H9 (cell line): ENCODE measurements around the gene RASSF7. TPM values are rescaled to one million over a fixed set of nuclear protein-coding genes. Genes with fewer than 3 reads are reported as not detected.

Experiments used
- DNase-seq: peaks from one replicate; pipeline ENCODE4 v3.0.0-alpha.2; 2017
- H2AFZ ChIP-seq: one replicate; pipeline ENCODE4 v1.6.1; 2013; ENCODE audit warnings: mild to moderate bottlenecking, low read length, control low read depth, moderate library complexity
- H2AK5ac ChIP-seq: 2 replicates; pipeline ENCODE4 v1.6.1; 2013; ENCODE audit warnings: low read length, control low read depth, mixed read lengths; ENCODE audit not compliant: insufficient read length
- H2BK120ac ChIP-seq: one replicate; pipeline ENCODE4 v1.6.1; 2013; ENCODE audit warnings: low read depth, mild to moderate bottlenecking, low read length, control low read depth, inconsistent platforms; ENCODE audit not compliant: poor library complexity, severe bottlenecking
- H2BK12ac ChIP-seq: 2 replicates; pipeline ENCODE4 v1.6.1; 2013; ENCODE audit warnings: low read length, control low read depth, mixed read lengths, low read depth; ENCODE audit not compliant: insufficient read length
- H2BK15ac ChIP-seq: 2 replicates; pipeline ENCODE4 v1.6.1; 2013; ENCODE audit warnings: low read depth, low read length, control low read depth
- H2BK20ac ChIP-seq: one replicate; pipeline ENCODE4 v1.6.1; 2013; ENCODE audit warnings: low read depth, mild to moderate bottlenecking, low read length, control low read depth, inconsistent platforms; ENCODE audit not compliant: poor library complexity, severe bottlenecking
- H2BK5ac ChIP-seq: 2 replicates; pipeline ENCODE4 v1.6.1; 2013; ENCODE audit warnings: low read length, control low read depth, mixed read lengths; ENCODE audit not compliant: insufficient read length
- H3K14ac ChIP-seq: 2 replicates; pipeline ENCODE4 v1.6.1; 2013; ENCODE audit warnings: low read length, control low read depth; ENCODE audit not compliant: insufficient read depth
- H3K18ac ChIP-seq: 2 replicates; pipeline ENCODE4 v1.6.1; 2013; ENCODE audit warnings: low read depth, mild to moderate bottlenecking, mixed read lengths, low read length, control low read depth; ENCODE audit not compliant: insufficient read length
- H3K23ac ChIP-seq: 2 replicates; pipeline ENCODE4 v1.6.1; 2013; ENCODE audit warnings: low read length, control low read depth, mixed read lengths, low read depth; ENCODE audit not compliant: insufficient read length
- H3K23me2 ChIP-seq: 2 replicates; pipeline ENCODE4 v1.6.1; 2013; ENCODE audit warnings: low read depth, mild to moderate bottlenecking, mixed read lengths, low read length, control low read depth; ENCODE audit not compliant: insufficient read length, poor library complexity, severe bottlenecking
- H3K27ac ChIP-seq: 2 replicates; pipeline ENCODE4 v1.5.1; 2013; ENCODE audit warnings: low read length, control low read depth, mixed read lengths, low read depth; ENCODE audit not compliant: insufficient read length
- H3K27me3 ChIP-seq: 2 replicates; pipeline ENCODE4 v1.6.1; 2013; ENCODE audit warnings: low read length, control low read depth, inconsistent platforms; ENCODE audit not compliant: insufficient read depth
- H3K4ac ChIP-seq: 2 replicates; pipeline ENCODE4 v1.6.1; 2013; ENCODE audit warnings: low read depth, mild to moderate bottlenecking, control low read depth, inconsistent platforms, low read length, moderate library complexity
- H3K4me1 ChIP-seq: 2 replicates; pipeline ENCODE4 v1.6.1; 2013; ENCODE audit warnings: low read length, control low read depth, inconsistent platforms; ENCODE audit not compliant: insufficient read depth
- H3K4me2 ChIP-seq: 2 replicates; pipeline ENCODE4 v1.6.1; 2013; ENCODE audit warnings: low read length, control low read depth, mixed read lengths; ENCODE audit not compliant: insufficient read length, insufficient read depth
- H3K56ac ChIP-seq: 2 replicates; pipeline ENCODE4 v1.6.1; 2013; ENCODE audit warnings: low read depth, mild to moderate bottlenecking, mixed read lengths, low read length, control low read depth; ENCODE audit not compliant: insufficient read length
- H3K79me1 ChIP-seq: 2 replicates; pipeline ENCODE4 v1.6.1; 2013; ENCODE audit warnings: low read depth, mild to moderate bottlenecking, moderate library complexity, low read length, control low read depth, inconsistent platforms; ENCODE audit not compliant: insufficient read depth, poor library complexity, severe bottlenecking
- H3K79me2 ChIP-seq: 2 replicates; pipeline ENCODE4 v1.6.1; 2013; ENCODE audit warnings: low read length, control low read depth, inconsistent platforms; ENCODE audit not compliant: insufficient read depth
- H3K9ac ChIP-seq: 2 replicates; pipeline ENCODE4 v1.6.1; 2013; ENCODE audit warnings: low read length, control low read depth, mixed read lengths; ENCODE audit not compliant: insufficient read length; ENCODE audit errors: extremely low read depth
- H3K9me3 ChIP-seq: one replicate; pipeline ENCODE4 v1.6.1; 2013; ENCODE audit warnings: low read depth, low read length, inconsistent platforms; ENCODE audit not compliant: control insufficient read depth
- H3T11ph ChIP-seq: one replicate; pipeline ENCODE4 v1.6.1; 2013; ENCODE audit warnings: mild to moderate bottlenecking, low read length, control low read depth, inconsistent platforms
- H4K20me1 ChIP-seq: one replicate; pipeline ENCODE4 v1.6.1; 2013; ENCODE audit not compliant: control insufficient read depth, insufficient read length, insufficient read depth
- H4K5ac ChIP-seq: 2 replicates; pipeline ENCODE4 v1.6.1; 2013; ENCODE audit warnings: low read depth, mild to moderate bottlenecking, mixed read lengths, low read length, control low read depth; ENCODE audit not compliant: insufficient read length
- H4K8ac ChIP-seq: replicated peaks from 2 replicates; pipeline ENCODE4 v1.6.1; 2013; ENCODE audit warnings: low read length, control low read depth, mixed read lengths, low read depth; ENCODE audit not compliant: insufficient read length
- H4K91ac ChIP-seq: 2 replicates; pipeline ENCODE4 v1.6.1; 2013; ENCODE audit warnings: low read depth, mild to moderate bottlenecking, moderate library complexity, mixed read lengths, low read length, control low read depth; ENCODE audit not compliant: insufficient read length
- H3K27ac Mint-ChIP-seq, 3 experiments: 2 replicates in 2 of 3; 3 replicates in 1 of 3; pipeline ENCODE4 v1.8.0; 2020 to 2021; ENCODE audit warnings: mixed read lengths in 3 of 3, mild to moderate bottlenecking in 1 of 3, moderate library complexity in 1 of 3
- H3K27me3 Mint-ChIP-seq: 2 replicates; pipeline ENCODE4 v1.8.0; 2021; ENCODE audit warnings: low read depth, mild to moderate bottlenecking, moderate library complexity, mixed read lengths
- H3K36me3 Mint-ChIP-seq, 3 experiments: 2 replicates in 2 of 3; 3 replicates in 1 of 3; pipeline ENCODE4 v1.8.0; 2020 to 2021; ENCODE audit warnings: low read depth in 3 of 3, mixed read lengths in 3 of 3; ENCODE audit not compliant: insufficient read depth in 1 of 3
- H3K4me1 Mint-ChIP-seq, 2 experiments: 2 replicates each; pipeline ENCODE4 v1.8.0; 2020; ENCODE audit warnings: mixed read lengths in 2 of 2
- H3K4me3 Mint-ChIP-seq, 2 experiments: 2 replicates in 1 of 2; 3 replicates in 1 of 2; pipeline ENCODE4 v1.8.0; 2020 to 2021; ENCODE audit warnings: mild to moderate bottlenecking in 2 of 2, mixed read lengths in 2 of 2, moderate library complexity in 1 of 2
- H3K9me3 Mint-ChIP-seq, 2 experiments: 2 replicates in 1 of 2; 3 replicates in 1 of 2; pipeline ENCODE4 v1.8.0; 2020; ENCODE audit warnings: mild to moderate bottlenecking in 2 of 2, mixed read lengths in 2 of 2, moderate library complexity in 1 of 2
- WGBS: extraction: QIAGEN DNeasy Blood & Tissue Kit; methylation state at CpG from one replicate; pipeline ENCODE4 v1.1.7; 2013; ENCODE audit warnings: missing lambda C conversion rate, low lambda C conversion rate, mixed read lengths; ENCODE audit not compliant: insufficient read length; ENCODE audit errors: extremely low coverage; 5-methylcytosine and 5-hydroxymethylcytosine counted together
- total RNA-seq: library from RNA; stranded (reverse); gene quantifications from 2 replicates; pipeline ENCODE4 v1.2.1, GENCODE V29; 2021
- TF ChIP-seq, protein P1 (sequence below): fragments of 200-600 bp; sonication (generic); conservative IDR thresholded peaks from 3 replicates; pipeline ENCODE4 v1.8.0; 2021; ENCODE audit warnings: antibody characterized with exemption, mild to moderate bottlenecking

The RASSF7 gene
- total RNA-seq, 1 experiment from 2014 or later, result 26.3 TPM

DNA sequence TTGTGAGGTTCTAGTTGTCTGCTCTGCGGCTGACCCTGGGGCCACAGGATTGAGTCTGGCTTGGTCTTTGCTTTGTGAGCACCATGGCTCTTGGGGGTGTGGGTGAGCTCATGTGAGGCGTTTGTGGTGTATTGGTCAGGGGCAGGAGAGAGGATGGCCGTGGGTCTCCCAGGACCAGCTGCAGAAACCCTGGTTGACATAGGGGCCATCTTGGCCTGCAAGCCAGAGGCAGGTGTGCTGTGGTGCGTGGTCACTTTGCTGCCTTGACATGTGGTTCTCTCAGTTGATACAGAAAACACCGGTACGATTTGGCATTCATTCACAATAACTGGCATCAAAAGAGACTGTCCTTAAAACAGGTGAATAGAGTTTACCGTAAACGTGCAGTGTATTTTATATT is 26.8 kb downstream of the RASSF7 start:
- H3K36me3 Mint-ChIP-seq, result peaks cover 44 to 81% (median 76%) of the 10 kb centered on the region in 3 experiments
- peaks cover 7% of the 10 kb centered on the region for H3K79me1 ChIP-seq

More for the DNA sequence above, 26.8 kb downstream of the RASSF7 start:
- Mint-ChIP-seq H3K4me1 (no peaks in the 10 kb centered on the region), H3K9me3 (no peaks in the 10 kb centered on the region), H3K4me3 (no peak overlapping the region), H3K27ac (peak overlapping the region in 1 of 3 experiments; percentile 61; a peak in 1 of 7 replicates), H3K27me3 (no peaks in the 10 kb centered on the region)
- H3T11ph ChIP-seq, result no peak overlapping the region
- WGBS, result no CpG with 5 or more reads among the region's 8 CpGs
- H3K23me2 ChIP-seq, result no peaks in the 10 kb centered on the region
- H3K79me2 ChIP-seq, result no peaks in the 10 kb centered on the region; the same call in 1 of the 2 replicates
- no peak overlapping the region for H2BK20ac ChIP-seq
- H3K56ac ChIP-seq, result no peak overlapping the region
- H3K9ac ChIP-seq, result no peak overlapping the region
- H3K4ac ChIP-seq, result no peak overlapping the region
- no peak overlapping the region for H4K91ac ChIP-seq
- no peak overlapping the region for H2AFZ ChIP-seq
- H3K4me2 ChIP-seq, result no peak overlapping the region
- TF ChIP-seq, protein P1, sequence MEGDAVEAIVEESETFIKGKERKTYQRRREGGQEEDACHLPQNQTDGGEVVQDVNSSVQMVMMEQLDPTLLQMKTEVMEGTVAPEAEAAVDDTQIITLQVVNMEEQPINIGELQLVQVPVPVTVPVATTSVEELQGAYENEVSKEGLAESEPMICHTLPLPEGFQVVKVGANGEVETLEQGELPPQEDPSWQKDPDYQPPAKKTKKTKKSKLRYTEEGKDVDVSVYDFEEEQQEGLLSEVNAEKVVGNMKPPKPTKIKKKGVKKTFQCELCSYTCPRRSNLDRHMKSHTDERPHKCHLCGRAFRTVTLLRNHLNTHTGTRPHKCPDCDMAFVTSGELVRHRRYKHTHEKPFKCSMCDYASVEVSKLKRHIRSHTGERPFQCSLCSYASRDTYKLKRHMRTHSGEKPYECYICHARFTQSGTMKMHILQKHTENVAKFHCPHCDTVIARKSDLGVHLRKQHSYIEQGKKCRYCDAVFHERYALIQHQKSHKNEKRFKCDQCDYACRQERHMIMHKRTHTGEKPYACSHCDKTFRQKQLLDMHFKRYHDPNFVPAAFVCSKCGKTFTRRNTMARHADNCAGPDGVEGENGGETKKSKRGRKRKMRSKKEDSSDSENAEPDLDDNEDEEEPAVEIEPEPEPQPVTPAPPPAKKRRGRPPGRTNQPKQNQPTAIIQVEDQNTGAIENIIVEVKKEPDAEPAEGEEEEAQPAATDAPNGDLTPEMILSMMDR, result no peak
- H3K4me1 ChIP-seq, result no peaks in the 10 kb centered on the region
- H3K14ac ChIP-seq, result no peak overlapping the region
- no peaks in the 10 kb centered on the region for H3K27me3 ChIP-seq
- DNase-seq, result no peak
- H3K27ac ChIP-seq, result no peak overlapping the region
- no peak overlapping the region for H3K18ac ChIP-seq
- peaks cover 3% of the 10 kb centered on the region for H4K20me1 ChIP-seq
- no peak overlapping the region for H2AK5ac ChIP-seq
- no peak overlapping the region for H2BK15ac ChIP-seq
- H2BK5ac ChIP-seq, result no peak overlapping the region
- H2BK120ac ChIP-seq, result no peak overlapping the region
- H3K9me3 ChIP-seq, result no peaks in the 10 kb centered on the region
- no peak overlapping the region for H2BK12ac ChIP-seq
- no peak overlapping the region for H4K5ac ChIP-seq
- H4K8ac ChIP-seq, result no peak overlapping the region
- no peak overlapping the region for H3K23ac ChIP-seq
